GM18519 (cell line): ENCODE results near the gene TMEM135.

Experiments used
- ATAC-seq: cut with Tn5 transposase; IDR thresholded peaks from one replicate; pipeline ENCODE4 v1.9.1; 2021; ENCODE audit warnings: mild to moderate bottlenecking, moderate library complexity; ENCODE audit not compliant: unreplicated experiment, low FRiP score

Gene TMEM135

DNA sequence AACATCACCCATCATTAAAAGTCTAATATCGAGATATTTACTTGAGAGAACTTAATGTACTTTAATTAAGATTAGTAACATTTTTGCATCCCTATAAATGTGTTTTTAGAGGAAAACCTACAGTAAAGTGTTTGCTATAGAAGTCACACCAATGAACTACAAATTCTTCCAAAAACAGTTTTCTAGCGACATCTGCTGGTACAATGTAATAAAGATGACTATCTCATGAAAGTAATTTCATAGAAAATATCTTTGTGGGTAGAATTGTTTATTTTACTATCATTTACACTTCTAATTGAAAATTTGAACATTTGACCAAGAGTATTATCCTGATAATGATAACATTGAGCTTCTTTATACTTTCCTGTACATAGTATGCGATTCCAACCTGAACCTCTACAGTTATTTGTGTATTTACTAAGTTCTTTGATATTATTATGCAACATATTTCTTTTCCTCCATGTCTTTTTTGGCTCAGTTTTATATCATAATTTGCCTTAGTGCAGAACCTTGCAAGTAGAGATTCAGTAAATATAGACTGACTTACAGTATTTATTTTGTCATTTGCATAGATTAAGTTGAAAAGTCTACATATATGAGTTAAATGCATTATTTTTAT is 252.7 kb downstream of the TMEM135 start:
- ATAC-seq = no peak

DNA sequence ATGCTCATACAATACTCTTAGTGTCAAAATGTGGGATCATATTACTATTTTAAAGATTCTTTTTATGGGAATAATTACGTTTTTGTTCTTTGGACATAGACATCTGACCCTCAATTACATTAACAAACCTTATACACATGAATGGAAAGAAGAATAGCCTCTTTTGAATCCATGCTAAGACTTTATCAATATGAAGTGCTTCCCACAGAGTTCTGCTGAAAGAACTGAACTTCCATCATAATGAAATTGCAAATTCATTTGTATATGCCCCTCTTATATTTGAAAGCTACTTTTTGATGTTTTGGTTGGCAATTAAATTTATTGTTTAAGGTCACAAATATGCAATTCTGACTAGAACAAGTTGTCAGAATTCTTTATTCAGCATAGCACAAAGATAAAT is 254.9 kb downstream of the TMEM135 start:
- ATAC-seq = no peak

DNA sequence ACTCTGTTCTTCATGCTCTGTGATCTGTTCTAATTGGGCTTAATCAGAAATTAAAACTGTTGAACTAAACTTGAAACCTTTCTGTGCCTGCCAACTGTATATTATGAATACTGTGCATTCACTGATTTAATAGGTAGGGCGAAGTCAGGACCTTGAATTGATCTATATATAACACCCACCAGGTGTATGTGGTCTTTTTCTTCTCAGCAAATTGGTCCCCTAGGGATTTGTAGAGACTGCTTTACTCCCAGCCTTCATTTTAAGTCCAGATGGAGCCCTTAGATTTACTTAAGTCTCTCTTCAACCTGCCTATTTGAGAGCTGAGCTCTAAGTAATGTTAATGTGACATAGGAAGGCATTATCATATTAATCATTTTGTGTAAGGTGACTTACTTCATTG is 257.5 kb downstream of the TMEM135 start:
- peak; percentile 51 for ATAC-seq

DNA sequence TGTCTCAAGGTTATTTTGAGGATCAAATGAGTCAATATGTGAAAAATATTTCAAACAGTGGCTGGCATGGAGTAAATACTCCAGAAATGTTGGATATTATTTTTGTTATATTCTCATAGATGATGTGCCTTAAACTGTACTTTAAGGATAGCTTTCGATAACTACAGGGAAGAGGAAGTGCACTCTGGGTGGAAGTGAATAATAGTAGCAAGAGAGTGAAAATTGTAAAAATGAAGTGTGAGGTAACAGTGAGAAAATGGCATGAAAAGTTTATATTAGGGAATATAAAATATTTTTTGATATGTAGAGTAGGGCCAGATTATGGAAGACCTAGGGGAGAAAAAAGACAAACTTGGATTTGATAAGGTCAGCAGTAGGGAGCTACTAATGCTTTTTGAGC is 258.9 kb downstream of the TMEM135 start:
- no peak for ATAC-seq

DNA sequence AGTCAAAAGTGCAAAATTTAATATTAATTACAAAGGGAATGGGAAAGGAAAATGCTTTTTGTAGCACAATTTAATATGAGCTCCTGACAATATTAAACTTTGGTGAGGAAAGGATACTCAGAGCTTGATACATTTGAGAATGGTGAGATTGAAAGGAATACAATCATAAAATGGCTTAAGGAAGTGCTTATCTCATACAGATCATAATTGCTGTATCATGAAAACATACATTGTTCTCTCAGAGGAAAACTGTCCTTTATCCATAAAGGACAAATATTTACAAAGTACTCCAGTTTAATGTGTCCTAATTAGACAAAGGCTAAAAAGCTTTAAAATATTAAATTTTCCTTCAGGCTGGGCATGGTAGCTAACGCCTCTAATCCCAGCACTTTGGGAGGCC is 260.4 kb downstream of the TMEM135 start:
- no peak for ATAC-seq

DNA sequence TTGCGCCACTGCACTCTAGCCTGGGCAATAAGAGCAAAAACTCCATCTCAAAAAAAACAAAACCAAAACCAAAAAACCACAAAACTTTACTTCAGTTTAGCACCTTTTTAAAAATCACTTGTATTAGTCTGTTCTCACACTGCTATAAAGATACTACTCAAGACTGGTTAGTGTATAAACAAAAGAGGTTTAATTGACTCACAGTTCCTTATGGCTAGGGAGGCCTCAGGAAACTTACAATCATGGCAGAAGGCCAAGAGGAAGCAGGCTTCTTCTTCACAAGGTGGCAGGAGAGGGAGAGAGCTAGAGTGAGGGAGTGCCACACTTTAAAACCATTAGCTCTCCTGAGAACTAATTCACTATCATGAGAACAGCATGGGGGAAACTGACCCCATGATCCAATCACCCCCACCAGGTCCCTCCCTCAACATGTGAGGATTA is 261.3 kb downstream of the TMEM135 start:
- ATAC-seq = no peak

DNA sequence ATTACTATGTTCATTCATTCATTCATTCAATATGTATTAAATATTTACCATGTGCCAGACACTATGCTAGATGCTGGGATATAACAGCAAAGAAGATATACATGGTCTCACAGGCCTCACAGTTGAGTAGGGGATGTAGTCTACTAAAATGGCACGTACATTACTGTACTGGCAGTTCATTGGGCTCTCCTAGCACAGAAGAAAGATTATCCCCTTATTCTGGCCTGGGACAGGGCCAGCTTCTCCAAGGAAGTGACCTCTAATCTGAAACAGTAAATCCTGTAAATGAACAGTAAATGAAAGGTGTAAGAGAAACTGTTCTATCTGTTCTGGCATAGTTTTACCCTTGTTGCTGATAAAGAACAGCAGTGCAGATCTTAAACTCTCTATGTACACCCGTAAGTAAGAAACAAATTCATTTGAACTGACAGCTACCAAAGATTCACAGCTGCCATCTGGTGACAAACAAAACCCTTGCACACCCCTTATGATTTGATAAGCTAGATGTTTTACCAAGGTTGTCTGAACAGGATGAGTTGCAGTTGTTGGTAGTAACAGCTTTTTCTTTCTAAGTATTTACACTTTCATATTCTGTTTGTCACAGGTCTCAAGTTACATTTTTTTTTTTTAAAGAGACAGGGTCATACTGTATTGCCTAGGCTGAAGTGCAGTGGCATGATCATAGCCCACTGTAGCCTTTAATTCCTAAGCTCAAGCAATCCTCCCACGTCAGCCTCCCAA is 263.1 kb downstream of the TMEM135 start:
- no peak for ATAC-seq

DNA sequence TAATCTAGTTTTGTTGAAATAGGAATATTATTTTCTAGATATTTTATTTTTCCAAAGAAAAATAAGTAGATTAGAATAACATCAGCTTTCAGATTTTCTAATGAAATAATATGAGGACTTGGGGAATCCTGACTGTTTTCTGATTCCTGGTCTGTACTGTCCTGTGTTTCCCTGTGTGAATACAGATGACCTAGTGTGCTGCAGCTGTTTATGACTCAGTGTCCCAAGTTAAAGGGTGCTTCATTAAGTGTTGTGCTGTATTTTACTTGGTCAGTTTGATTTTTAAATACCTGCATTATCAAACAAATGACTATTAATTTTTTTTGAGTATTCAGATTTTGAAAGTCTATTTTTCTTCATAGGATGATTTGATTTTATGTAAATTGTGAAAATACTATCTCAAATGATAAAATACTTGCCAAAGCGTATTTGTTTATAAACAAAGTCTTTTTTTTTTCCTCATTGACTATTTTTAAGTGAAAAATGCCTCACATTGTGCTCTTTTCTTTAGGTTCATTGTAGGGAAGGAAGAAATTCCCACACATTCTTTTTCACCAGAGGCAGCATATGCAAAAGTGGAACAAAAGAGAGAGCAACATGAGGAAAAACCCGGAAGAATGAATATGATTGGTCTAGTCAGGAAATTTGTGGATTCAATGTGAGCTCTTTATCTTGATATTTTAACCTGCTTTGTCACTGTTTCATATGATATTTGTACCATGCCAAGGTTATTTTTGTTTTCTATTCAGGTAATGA is 264.2 kb downstream of the TMEM135 start:
- ATAC-seq = no peak

DNA sequence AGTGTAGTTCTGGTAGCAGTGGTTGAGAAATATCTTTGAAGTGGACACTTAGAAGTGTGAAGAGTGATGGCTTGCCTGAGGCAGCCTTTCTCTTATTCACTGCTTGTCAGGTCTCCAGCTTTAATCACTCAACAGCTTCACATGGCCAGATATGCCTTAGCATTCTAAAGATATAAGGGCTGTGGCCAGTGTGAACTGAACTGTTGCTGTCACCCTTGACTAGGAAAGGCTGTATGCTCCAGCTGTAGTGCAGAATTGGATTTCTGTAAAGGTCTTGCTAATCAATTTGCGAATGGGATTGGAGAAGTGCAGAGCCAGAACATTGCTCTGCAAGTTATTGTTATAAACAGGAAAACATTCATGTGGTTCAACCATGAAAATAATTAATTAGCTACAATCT is 266.7 kb downstream of the TMEM135 start:
- no peak for ATAC-seq

DNA sequence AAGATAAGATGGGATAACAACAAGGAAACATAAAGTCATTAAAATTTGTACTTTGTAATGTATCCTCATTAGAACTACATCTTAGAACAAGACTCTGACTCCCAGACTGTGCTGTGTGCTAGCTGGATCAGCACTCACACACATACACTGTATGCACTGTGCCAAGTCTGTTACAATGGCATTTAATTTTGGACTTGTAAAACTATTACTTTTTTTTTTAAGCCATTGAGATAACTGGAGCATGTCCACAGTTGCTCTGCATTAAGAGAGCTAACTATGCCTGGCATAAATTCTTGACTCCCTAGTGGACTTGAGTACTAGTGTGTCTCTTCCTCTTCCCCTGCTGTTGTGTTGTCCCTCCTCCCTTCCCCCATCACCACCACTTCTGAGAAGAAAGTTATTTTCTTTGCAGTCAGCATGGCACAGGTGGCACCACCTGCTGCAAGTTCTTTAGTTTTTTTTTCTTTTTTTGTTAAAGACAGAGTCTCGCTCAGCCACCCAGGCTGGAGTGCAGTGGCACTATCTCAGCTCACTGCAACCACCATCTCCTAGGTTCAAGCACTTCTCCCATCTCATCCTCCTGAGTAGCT is 268.6 kb downstream of the TMEM135 start:
- ATAC-seq = no peak

DNA sequence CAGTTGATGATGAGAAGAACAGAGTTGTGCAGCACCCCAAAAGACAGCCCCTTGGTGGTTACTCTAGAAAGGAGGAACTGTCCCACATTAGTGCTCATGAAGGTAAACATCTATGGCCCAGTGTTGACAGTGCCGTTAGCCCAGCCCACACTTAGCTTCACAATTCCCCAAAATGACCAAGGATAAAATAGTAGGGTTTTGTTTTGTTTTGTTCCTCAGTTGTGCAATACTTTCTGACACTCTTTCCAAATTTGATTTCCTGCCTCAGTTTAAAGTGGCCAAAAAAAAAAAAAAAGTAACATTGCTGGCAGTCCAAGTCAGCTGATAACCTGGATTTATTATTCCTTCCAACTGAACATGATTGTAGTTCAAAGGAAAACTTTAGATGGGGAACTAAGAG is 269.4 kb downstream of the TMEM135 start:
- ATAC-seq = no peak

DNA sequence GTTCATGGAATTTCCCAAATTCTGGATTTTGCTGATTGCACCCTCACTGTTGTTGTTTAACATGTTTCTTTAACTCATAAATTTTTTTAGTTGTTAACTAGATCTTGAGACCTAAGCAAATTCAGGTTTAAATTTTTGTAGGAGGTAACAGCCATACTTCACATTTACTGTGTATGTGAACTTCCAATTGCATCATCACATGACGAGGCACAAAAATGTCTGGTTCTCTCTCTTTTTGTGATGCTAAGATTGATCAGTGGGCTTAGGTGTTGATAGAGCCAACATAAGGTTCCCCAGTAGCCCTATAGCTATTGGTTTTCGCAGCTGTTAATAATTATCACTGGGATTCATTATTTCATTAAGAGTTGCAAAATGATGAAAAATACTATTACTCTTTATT is 277.5 kb downstream of the TMEM135 start:
- no peak for ATAC-seq

DNA sequence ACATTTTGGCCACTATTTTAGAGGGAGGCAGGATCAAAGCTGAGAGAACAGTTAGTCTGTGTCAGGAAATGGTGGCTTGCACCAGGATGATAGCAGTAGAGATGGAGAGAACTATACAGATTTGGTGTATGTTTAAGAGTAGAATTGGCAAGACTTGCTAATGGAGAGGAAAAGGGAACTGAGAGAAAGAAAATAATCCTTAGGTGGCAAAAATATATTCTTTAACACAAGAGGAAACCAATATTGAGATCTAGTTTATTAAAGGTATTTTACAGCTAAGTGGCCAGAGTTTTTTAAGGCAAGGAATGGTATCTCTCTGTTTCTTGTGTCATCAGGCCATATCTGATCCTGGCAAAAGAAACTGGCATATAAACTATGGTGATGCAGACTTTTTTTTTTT is 278.8 kb downstream of the TMEM135 start:
- no peak for ATAC-seq

DNA sequence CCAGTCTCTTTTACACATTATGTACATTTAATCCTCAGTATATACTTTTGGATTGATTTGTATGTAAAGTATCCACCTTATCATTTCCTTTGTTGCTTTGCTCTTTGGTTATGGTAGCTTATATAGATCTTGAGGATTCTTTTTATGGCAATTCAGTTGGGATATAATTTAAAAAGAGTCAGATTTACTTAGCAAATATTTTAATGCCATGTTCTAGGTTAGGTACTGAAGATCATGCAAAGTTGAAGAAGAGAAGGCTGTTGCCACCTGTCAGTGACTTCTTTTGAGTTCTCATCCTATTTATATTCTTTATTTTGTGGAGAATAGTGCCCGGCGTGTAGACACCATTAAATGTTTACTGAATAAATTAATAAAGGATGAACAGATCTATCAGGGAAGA is 279.7 kb downstream of the TMEM135 start:
- no peak for ATAC-seq

DNA sequence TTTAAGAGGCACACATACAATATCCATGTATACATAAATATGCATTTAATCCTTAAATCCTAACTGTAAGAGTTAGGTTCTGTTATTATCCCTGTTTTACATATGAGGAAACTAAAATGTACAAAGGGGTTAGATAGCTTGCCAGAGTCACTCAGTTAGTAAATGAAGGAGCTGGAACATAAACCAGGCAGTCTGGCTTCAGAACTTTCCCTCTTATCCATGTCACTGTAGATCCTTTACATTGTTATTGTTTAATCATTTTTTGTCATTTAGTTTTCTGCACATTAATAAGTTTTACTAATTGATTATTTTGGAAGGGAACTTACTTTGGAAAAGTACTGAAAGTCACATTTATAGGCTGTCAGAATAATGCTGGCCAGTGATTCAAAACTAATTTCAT is 282.4 kb downstream of the TMEM135 start:
- no peak for ATAC-seq

DNA sequence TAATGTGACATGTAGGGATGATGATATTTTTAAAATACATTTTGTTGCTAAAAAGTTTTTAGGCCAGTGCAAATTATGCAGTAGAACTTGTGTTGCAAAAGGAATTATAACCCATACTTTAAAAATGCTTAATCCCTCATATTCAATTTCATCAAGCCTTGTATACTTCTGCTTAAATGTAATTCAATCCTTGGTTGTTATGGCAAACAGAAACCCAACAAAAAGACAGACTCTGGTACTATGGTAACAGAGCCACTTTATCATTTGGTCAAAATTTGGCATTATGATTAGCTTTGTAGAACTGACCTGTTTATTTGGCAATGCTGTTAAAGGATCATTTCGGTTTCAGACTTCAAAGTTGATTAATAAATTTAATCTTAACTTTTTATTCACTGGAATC is 284.8 kb downstream of the TMEM135 start:
- no peak for ATAC-seq

DNA sequence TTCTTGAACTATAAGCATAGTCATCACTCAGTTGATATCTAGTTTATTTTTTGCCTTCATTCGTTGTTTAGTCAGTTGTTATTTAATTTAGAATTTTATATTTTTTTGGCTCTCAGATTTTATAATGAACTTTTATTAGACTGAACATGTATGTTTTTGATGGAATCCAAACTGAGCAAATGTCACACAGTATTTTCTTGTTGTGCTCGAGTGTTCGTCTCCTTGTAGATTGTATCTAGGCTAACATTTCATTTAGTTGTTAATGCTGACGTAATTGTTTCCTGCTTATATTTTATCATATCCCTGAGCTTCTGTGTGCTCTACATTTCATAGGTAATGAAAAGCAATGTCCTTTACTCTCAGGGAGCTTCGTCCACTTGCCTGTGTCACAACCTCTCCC is 286.2 kb downstream of the TMEM135 start:
- ATAC-seq = no peak

DNA sequence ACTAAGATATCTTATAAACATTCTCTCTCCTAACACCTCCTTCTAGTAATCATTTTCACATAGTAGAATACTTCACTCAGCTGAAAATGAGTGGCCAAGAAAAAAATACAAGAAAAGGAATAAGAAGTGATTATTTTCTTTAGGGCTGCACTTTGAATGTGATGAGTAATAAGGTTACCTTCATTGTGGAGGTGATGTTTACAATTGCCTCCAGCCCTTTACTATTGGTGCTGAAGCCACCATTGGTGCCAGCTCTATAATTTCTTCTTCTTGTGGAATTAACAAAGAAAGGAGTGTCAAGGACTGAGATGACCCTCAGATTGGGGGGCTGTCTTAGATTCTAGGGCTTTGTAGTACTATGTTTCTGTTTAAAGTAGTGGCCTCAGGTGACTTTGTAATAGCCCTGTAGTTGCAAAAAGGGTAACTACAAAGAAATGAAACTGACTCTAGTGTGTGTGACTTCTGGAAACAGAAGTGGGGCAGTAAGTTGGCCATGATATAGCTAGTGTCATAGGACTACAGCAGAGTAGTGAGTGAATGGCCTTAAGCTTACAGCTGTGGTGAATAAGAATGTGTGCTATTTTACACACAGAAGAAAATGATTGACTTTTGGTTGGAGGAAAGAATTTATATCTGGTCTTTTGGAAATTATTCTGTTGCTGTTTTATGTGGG is 287.2 kb downstream of the TMEM135 start:
- peak; percentile 69 for ATAC-seq

DNA sequence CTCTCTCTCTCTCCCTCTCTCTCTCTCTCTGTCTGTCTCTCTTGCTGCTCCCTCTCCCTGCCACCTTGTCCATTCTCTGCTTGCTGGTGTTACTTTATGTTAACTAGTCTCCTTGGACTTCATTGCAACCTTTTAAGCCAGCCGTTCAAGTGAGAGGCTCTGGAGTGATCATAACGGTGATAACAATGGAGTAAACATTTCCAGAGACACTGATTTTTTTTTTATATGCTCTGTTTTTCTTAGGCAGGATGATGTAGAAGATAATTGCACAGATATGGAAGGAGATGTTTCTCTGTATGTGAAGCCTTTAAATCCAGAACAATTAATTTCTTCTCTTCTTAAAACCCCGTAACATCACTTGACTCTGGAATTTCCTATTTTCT is 287.7 kb downstream of the TMEM135 start:
- ATAC-seq = no peak

DNA sequence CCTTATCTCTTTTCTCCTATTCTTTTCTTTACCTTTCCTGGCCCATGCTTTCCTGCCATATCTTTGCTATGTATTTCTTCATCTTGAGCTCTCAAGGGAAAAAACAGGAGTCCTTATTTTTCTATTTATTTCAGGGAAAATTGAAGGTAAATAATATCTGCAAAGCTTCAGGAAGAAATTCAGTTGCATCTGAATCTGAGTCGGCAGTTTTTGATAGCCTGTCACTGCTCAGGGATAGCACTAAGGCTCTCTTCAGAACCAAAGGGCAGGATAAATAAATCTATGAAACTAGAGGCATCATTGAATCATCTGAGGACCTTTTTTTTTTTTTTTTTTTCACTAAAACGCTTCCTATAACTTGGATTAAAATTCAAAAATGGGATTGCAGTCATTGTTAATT is 288.9 kb downstream of the TMEM135 start:
- no peak for ATAC-seq

DNA sequence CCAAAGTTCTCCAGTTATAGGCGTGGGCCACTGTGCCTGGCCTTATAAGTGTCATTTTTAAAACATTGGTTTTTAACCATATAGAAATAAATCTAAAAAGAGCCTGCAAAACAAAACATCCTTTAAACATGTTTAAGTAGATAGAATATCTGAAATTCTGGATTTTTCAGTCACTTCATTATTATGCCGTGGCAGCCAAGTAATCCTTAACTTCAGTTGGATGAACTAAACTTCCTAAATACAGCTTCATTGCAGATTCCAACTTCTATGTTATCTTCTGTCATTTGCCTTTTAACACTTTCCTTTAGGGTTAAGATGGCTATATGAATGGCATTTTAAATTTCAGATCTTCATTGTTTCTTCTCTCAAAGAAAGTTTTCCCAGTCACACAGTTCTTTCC is 291.4 kb downstream of the TMEM135 start:
- ATAC-seq = no peak
